PFSK-1 (cell line): ENCODE results near the gene TNS3.

Experiments used
- POLR2AphosphoS5 ChIP-seq: IDR thresholded peaks from 2 replicates; pipeline ENCODE4 v1.6.1; 2012; ENCODE audit warnings: low read depth, mild to moderate bottlenecking, control low read depth, low read length, moderate library complexity
- SIN3A ChIP-seq: IDR thresholded peaks from 2 replicates; pipeline ENCODE4 v1.6.1; 2012; ENCODE audit warnings: mild to moderate bottlenecking, low read length, moderate library complexity, borderline replicate concordance; ENCODE audit not compliant: insufficient read depth

GRCh38 chr7:47358357-47358756 lies 223.6 kb downstream of the TNS3 start:
- TF ChIP-seq POLR2AphosphoS5 (no peak), SIN3A (no peak)
